CD4-positive, alpha-beta T cell treated with Interleukin-15 for 1 hour (primary cell): Measurements from ENCODE around the gene CACNA1D.
A peak's percentile ranks its signal among the peaks of the same experiment; 100 is the strongest.

Experiments
- DNase-seq: peaks from one replicate; pipeline ENCODE4 v3.0.0-alpha.2; 2020

Gene CACNA1D

GRCh38 chr3:53724566-53724965 is 230.2 kb downstream of the CACNA1D start:
- no peak for DNase-seq

- DNase-seq, result no peak
These were observed 231.1 kb downstream of the CACNA1D start for GRCh38 chr3:53725387-53725995.

GRCh38 chr3:53726643-53727042 is 232.2 kb downstream of the CACNA1D start:
- no peak for DNase-seq

GRCh38 chr3:53728606-53729005 is 234.2 kb downstream of the CACNA1D start:
- no peak for DNase-seq

- no peak for DNase-seq
These were observed 234.7 kb downstream of the CACNA1D start for GRCh38 chr3:53729159-53729558.

GRCh38 chr3:53729618-53730017 is 235.2 kb downstream of the CACNA1D start:
- no peak for DNase-seq

- no peak for DNase-seq
These were observed 236.2 kb downstream of the CACNA1D start for GRCh38 chr3:53730576-53730975.

GRCh38 chr3:53731934-53732624 is 237.7 kb downstream of the CACNA1D start:
- DNase-seq, result no peak

- no peak for DNase-seq
These were observed 239.0 kb downstream of the CACNA1D start for GRCh38 chr3:53733446-53733845.

- DNase-seq, result no peak
These were observed 245.6 kb downstream of the CACNA1D start for GRCh38 chr3:53739966-53740365.

GRCh38 chr3:53740956-53741355 is 246.5 kb downstream of the CACNA1D start:
- no peak for DNase-seq

GRCh38 chr3:53744351-53744750 is 249.9 kb downstream of the CACNA1D start:
- DNase-seq, result no peak

GRCh38 chr3:53747559-53747958 is 253.1 kb downstream of the CACNA1D start:
- no peak for DNase-seq

- DNase-seq, result peak; percentile 45
These were observed 254.3 kb downstream of the CACNA1D start for GRCh38 chr3:53748512-53749271.

- peak; percentile 59 for DNase-seq
These were observed 255.0 kb downstream of the CACNA1D start for GRCh38 chr3:53749448-53749847.

GRCh38 chr3:53750253-53751210 is 256.1 kb downstream of the CACNA1D start:
- peak; percentile 32 for DNase-seq

- DNase-seq, result no peak
These were observed 259.2 kb downstream of the CACNA1D start for GRCh38 chr3:53753518-53754183.

GRCh38 chr3:53754325-53754724 is 259.9 kb downstream of the CACNA1D start:
- peak; percentile 28 for DNase-seq

GRCh38 chr3:53758846-53759245 is 264.4 kb downstream of the CACNA1D start:
- DNase-seq, result no peak

- DNase-seq, result no peak
These were observed 268.9 kb downstream of the CACNA1D start for GRCh38 chr3:53763353-53763752.

- no peak for DNase-seq
These were observed 269.8 kb downstream of the CACNA1D start for GRCh38 chr3:53764026-53764775.
